Mesodermal cell (in vitro differentiated cells): Measurements from ENCODE around the gene RGS12.
A peak's percentile ranks its signal among the peaks of the same experiment; 100 is the strongest.

Source experiments
- H3K27ac ChIP-seq: 2 replicates; pipeline ENCODE4 v1.7.0; 2013; ENCODE audit warnings: mild to moderate bottlenecking, low read depth, low read length, moderate library complexity; ENCODE audit not compliant: severe bottlenecking
- H3K36me3 ChIP-seq: 2 replicates; pipeline ENCODE4 v1.7.1; 2013; ENCODE audit warnings: mild to moderate bottlenecking, low read length, moderate library complexity; ENCODE audit not compliant: control insufficient read depth, insufficient read depth
- H3K4me1 ChIP-seq: one replicate; pipeline ENCODE4 v1.7.1; 2013; ENCODE audit warnings: mild to moderate bottlenecking, low read length; ENCODE audit not compliant: insufficient read depth, control insufficient read depth, poor library complexity, severe bottlenecking
- H3K4me3 ChIP-seq: 2 replicates; pipeline ENCODE4 v1.7.0; 2013; ENCODE audit warnings: low read length, control low read depth, mild to moderate bottlenecking; ENCODE audit not compliant: insufficient read depth, poor library complexity, severe bottlenecking; ENCODE audit errors: extremely low read depth
- H3K9me3 ChIP-seq: 2 replicates; pipeline ENCODE4 v1.7.1; 2013; ENCODE audit warnings: mild to moderate bottlenecking, low read length, moderate library complexity; ENCODE audit not compliant: control insufficient read depth
- WGBS, 2 experiments: methylation state at CpG; one replicate each; pipeline ENCODE4 v1.1.5; 2013; ENCODE audit warnings: missing lambda C conversion rate in 2 of 2; ENCODE audit not compliant: insufficient coverage in 2 of 2; 5-methylcytosine and 5-hydroxymethylcytosine counted together

The RGS12 gene

GRCh38 chr4:3284734-3285557 is 7.9 kb upstream of the RGS12 start:
- H3K9me3 ChIP-seq: peaks cover 5% of the 10 kb centered on the region
- H3K4me3 ChIP-seq: no peak overlapping the region
- H3K27ac ChIP-seq: no peak overlapping the region
- H3K4me1 ChIP-seq: peaks cover 6% of the 10 kb centered on the region
- 90 to 96% methylated on average over 17 to 21 of the region's 24 CpGs for WGBS, 2 experiments
- H3K36me3 ChIP-seq: no peaks in the 10 kb centered on the region

GRCh38 chr4:3285558-3286334 is 7.1 kb upstream of the RGS12 start:
- Histone ChIP-seq H3K36me3 (no peaks in the 10 kb centered on the region), H3K27ac (no peak overlapping the region), H3K9me3 (peaks cover 5% of the 10 kb centered on the region), H3K4me3 (no peak overlapping the region), H3K4me1 (peaks cover 6% of the 10 kb centered on the region)
- 85 to 89% methylated on average over 26 to 30 of the region's 38 CpGs for WGBS, 2 experiments

- Histone ChIP-seq H3K4me1 (peaks cover 6% of the 10 kb centered on the region), H3K4me3 (no peak overlapping the region), H3K36me3 (no peaks in the 10 kb centered on the region), H3K9me3 (no peaks in the 10 kb centered on the region), H3K27ac (no peak overlapping the region)
- 93 to 94% methylated on average over 23 to 29 of the region's 32 CpGs for WGBS, 2 experiments
These were observed 6.3 kb upstream of the RGS12 start for GRCh38 chr4:3286335-3287175.

- whole genome bisulfite sequencing, 2 experiments: 88 to 96% methylated on average over 6 to 9 of the region's 14 CpGs
These were observed 5.4 kb upstream of the RGS12 start for GRCh38 chr4:3287271-3287971.

GRCh38 chr4:3287972-3288570 is 4.8 kb upstream of the RGS12 start:
- no peak overlapping the region for H3K4me3 ChIP-seq
- no peaks in the 10 kb centered on the region for H3K9me3 ChIP-seq
- no peaks in the 10 kb centered on the region for H3K36me3 ChIP-seq
- H3K27ac ChIP-seq: no peak overlapping the region
- H3K4me1 ChIP-seq: peaks cover 6% of the 10 kb centered on the region
- 91 to 93% methylated on average over 20 to 21 of the region's 24 CpGs for WGBS, 2 experiments

More at GRCh38 chr4:3287271-3287971, 5.4 kb upstream of the RGS12 start:
- peaks cover 6% of the 10 kb centered on the region for H3K4me1 ChIP-seq
- H3K4me3 ChIP-seq: no peak overlapping the region
- H3K27ac ChIP-seq: no peak overlapping the region
- no peaks in the 10 kb centered on the region for H3K36me3 ChIP-seq
- H3K9me3 ChIP-seq: no peaks in the 10 kb centered on the region

- WGBS, 2 experiments: 92% methylated on average over 11 of the region's 11 CpGs
- H3K4me1 ChIP-seq: peaks cover 6% of the 10 kb centered on the region
These were observed 4.2 kb upstream of the RGS12 start for GRCh38 chr4:3288571-3289094.

GRCh38 chr4:3290476-3290875 is 2.3 kb upstream of the RGS12 start:
- Histone ChIP-seq H3K27ac (no peak overlapping the region), H3K9me3 (no peaks in the 10 kb centered on the region), H3K4me1 (peaks cover 17% of the 10 kb centered on the region), H3K4me3 (no peak overlapping the region), H3K36me3 (peaks cover 5% of the 10 kb centered on the region)
- 96 to 99% methylated on average over 10 of the region's 11 CpGs for WGBS, 2 experiments

More at GRCh38 chr4:3288571-3289094, 4.2 kb upstream of the RGS12 start:
- no peaks in the 10 kb centered on the region for H3K36me3 ChIP-seq
- H3K4me3 ChIP-seq: no peak overlapping the region
- H3K27ac ChIP-seq: no peak overlapping the region
- no peaks in the 10 kb centered on the region for H3K9me3 ChIP-seq

- no peak overlapping the region for H3K4me3 ChIP-seq
- H3K4me1 ChIP-seq: peaks cover 15% of the 10 kb centered on the region
- no peak overlapping the region for H3K27ac ChIP-seq
- H3K9me3 ChIP-seq: no peaks in the 10 kb centered on the region
- H3K36me3 ChIP-seq: peaks cover 7% of the 10 kb centered on the region
- 70 to 92% methylated on average over 6 to 9 of the region's 9 CpGs for WGBS, 2 experiments
These were observed 1.9 kb upstream of the RGS12 start for GRCh38 chr4:3290889-3291321.

- Histone ChIP-seq H3K36me3 (peaks cover 7% of the 10 kb centered on the region), H3K4me1 (peaks cover 11% of the 10 kb centered on the region), H3K4me3 (peak overlapping the region; percentile 69), H3K9me3 (no peaks in the 10 kb centered on the region), H3K27ac (no peak overlapping the region)
- WGBS, 2 experiments: 23 to 40% methylated on average over 17 to 24 of the region's 24 CpGs
These were observed 1.3 kb upstream of the RGS12 start for GRCh38 chr4:3291411-3291968.
